ENCODE data around the gene CD2BP2.

Gene CD2BP2

DNA sequence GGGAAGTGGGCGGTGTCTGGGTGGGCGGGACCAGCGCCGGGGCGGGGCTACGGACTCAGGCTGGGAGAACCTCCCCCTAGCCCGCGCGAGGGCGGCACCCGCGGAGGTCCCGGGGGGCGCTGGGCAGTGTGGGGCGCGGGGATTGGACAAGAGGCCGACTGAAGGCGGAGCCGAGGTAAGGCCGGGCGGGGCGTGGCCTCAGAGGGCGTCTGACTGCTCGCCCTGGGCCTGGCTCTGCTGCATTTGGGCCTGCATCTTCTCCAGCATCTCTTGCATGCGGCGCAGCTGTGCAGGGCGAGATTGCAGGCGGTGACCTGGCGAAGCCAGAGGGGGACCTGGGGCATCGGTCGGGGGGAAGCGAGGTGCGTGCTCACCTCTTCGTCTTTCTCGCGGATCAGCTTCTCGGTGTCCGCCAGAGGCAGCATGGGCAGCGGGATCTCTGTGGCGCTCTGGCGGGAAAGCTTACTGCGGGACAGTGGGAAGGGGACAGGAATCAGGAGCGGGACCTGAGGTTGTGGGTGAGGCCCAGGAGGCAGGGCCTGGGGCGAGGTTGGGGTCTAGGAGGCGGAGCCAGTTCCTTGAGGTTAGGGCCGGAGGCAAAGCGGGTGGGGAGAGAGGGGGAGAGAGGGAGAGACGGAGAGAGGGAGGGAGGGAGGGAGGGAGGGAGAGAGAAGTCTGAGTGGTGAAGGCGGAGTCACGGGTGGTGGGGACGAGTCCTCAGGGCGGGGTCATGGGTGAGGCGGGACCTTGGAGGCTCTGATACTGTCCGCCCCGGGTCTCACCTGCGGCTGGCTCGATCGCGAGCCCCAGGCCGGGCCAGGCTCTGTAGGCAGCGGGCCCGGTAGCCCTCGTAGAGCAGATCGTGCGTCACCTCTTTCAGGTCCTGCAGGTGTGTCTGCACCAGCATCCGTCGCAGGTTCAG is 23.4 kb upstream of the CD2BP2 start:
- DNase-seq = peak; percentile 97 to 99

GRCh38 chr16:30377812-30378235 is 22.7 kb upstream of the CD2BP2 start:
- DNase-seq = peak; percentile 84 to 85

DNA sequence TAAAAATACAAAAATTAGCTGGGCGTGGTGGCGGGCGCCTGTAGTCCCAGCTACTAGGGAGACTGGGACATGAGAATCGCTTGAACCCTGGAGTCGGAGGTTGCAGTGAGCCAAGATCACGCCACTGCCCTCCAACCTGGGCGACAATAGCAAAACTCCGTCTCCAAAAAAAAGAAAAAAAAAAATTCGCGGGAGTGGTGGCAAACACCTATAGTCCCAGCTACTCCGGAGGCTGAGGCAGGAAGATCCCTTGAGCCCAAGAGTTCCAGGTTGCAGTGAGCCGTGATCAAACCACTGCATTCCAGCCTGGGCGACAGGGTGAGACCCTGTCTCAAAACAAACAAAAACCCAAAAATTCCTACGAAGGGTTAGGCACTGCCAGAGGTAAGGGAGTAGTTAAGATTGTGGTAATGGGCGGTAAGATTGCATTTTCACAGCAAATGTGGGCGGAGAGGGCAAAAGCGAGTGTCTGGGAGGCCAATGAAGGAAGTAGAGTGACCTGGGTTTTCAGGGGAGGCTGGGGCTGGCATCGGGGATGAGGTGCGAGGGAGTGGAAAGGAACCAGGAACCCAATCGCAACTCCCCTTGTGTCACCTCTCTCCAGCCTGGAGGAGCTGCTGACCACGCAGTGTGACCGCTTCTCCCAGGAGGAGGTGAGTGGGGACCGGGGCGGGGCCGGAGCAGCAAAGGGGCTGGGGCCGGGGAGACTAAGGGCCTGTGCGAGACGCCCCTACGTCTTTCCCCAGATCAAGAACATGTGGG is 22.1 kb upstream of the CD2BP2 start:
- no peak for DNase-seq

DNA sequence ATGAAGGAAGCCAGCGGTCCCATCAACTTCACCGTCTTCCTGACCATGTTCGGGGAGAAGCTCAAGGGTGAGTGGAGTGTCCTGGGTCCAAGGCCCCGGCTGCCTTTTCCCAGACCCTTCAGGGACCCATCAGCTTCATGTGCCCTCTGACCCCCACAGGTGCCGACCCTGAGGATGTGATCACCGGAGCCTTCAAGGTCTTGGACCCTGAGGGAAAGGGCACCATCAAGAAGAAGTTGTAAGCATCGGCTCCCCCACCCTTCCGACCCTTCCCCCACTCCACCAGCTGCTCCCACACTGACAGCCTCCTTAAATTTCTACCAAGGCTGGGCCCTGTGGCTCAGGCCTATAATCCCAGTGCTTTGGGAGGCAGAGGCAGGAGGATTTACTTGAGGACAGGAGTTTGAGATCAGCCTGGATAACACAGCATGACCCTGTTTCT is 21.4 kb upstream of the CD2BP2 start:
- peak in 1 of 2 experiments; percentile 33 for DNase-seq

DNA sequence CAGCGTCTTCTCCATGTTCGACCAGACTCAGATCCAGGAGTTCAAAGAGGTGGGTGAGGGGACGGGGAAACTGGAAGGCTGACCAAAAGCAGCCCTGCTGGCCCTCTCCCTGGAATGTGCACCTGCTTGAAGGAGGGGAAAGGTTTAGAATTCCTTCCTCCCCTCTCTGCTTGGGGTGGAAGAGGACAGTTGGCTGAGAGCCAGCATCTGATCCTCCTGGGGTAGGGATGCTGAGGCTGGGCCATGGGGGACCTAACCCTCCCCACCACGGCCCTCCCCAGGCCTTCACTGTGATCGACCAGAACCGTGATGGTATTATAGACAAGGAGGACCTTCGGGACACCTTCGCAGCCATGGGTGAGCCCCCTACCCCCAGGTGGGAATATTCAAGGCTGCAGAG is 20.8 kb upstream of the CD2BP2 start:
- no peak for DNase-seq

- no peak for DNase-seq
Measured at GRCh38 chr16:30374538-30374937, 19.4 kb upstream of the CD2BP2 start, which contains the start of gene MYL11. TSS of gene MYL11 (plus strand) at chr16:30374802. CDS start at chr16:30374858, 56 bp downstream.

DNA sequence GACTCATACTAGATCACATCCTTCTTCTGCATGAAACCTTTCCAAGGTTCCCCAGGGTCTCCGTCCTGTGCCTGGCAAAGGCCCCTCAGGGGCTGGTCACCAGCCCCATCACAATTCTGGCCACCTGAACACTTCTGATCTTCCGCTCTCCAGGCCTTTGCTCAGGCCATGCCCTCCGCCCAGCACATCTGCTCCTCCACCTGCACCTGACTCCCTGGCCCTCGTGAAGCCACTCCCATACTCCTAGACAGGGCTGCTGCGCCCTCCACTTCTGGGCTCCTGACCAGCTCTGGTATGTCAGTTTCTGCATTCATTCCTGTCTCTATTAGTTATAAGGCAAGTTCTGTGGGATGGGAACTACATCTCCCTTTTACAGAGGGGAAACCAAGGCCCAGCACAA is 17.6 kb upstream of the CD2BP2 start:
- no peak for DNase-seq

GRCh38 chr16:30372038-30372712 is 17.1 kb upstream of the CD2BP2 start:
- no peak for DNase-seq

DNA sequence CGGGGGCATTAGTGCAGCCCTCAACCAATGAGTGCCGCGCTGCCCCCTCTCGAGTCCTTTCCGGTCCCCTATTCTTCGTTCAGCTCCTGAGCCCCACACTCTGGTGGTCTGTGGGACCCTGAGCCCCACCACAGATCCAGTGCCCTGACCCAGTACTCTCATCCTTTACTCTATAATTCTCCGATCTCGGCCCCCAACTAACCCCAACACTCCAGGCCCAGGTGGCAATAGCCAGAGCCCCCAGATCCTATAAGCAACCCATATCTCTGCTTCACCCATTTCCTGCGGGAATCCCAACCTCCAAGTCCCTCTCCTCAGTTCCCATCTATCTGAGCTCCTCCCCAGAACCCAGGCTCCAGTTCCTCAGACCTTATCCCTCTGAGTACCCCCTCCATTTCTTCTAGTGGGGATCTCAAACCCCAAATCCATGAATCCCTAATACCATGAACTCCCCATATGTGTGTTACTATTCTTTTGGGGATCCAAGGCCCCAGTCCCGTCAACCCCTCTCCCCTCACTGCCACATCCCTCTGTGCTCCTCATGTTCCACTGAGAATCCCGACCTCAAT is 16.2 kb upstream of the CD2BP2 start:
- DNase-seq = no peak

- peak; percentile 100 for DNase-seq
Measured at GRCh38 chr16:30370456-30371247, 15.5 kb upstream of the CD2BP2 start, which contains the start of gene TBC1D10B. TSS of gene TBC1D10B (minus strand) at chr16:30370494. CDS start at chr16:30370183, 311 bp downstream.

DNA sequence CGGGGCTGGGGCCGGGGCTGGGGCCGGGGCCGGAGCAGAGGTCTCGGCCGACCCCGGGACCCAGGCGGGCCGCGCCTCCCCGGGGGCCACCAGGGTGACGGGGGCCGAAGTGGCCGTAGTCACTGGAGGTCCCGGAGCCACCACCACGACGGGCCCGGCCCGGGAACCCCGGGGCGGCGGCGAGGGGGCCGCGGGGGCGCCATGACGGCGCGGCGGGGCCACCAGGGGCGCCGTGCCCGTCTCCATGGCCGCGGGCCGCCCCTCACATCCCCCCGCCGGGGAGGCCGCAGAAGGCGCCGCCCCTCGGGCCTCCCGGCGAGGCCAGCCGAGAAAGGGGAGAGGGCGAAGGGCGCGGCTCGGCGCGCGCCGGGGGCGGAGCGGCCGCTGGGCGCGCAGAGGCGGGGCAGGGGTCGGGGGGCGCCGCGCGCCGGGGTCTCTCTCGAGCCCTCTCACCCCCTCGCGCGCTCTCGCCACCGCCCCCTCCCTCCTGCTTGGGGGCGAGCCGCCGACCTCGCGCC is 14.9 kb upstream of the CD2BP2 start:
- no peak for DNase-seq

DNA sequence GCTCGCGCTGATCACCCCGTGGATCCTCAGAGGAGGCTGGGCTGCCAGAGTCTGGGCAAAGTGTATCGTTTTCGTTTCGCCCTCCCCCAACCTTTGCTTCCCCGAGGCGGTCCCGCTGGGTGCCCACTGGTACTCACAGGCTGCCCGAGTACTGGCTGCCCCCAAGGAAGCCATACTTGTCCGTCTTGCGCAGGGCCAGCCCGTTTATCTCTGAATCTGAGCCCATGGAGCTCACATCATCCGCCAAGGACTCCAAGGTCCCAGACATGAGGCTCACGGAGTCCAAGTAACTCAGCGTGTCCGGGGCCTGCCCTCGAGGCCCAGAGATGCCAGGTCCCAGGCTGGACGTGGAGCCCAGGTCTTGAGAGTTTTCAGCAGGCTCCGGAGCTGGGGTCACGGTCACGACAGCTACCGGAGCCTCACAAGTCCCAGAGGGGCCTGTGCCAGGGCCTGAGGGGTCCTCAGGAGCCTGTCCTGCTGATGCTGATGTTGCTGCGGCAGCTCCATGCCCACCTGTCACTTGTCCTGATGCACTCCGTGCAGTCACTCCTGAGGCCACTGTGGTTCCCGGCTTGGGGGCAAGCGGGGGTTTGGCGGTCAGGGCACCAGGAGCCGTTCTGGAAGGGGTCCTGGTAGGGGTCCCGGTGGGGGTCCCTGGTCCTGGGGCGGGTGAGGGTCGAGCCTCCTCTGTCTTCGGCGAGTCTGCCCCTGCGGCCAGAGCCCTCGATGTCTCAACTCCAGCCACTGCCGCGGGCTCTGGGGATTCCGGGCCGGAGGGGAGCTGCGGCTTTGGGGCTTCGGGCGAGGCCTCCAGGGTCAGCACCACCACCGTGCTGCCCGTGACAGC is 14.2 kb upstream of the CD2BP2 start:
- peak in 1 of 2 experiments; percentile 51 for DNase-seq

GRCh38 chr16:30368792-30369090 is 13.6 kb upstream of the CD2BP2 start:
- DNase-seq = no peak

- DNase-seq = no peak
Measured at GRCh38 chr16:30368122-30368791, 13.1 kb upstream of the CD2BP2 start.

DNA sequence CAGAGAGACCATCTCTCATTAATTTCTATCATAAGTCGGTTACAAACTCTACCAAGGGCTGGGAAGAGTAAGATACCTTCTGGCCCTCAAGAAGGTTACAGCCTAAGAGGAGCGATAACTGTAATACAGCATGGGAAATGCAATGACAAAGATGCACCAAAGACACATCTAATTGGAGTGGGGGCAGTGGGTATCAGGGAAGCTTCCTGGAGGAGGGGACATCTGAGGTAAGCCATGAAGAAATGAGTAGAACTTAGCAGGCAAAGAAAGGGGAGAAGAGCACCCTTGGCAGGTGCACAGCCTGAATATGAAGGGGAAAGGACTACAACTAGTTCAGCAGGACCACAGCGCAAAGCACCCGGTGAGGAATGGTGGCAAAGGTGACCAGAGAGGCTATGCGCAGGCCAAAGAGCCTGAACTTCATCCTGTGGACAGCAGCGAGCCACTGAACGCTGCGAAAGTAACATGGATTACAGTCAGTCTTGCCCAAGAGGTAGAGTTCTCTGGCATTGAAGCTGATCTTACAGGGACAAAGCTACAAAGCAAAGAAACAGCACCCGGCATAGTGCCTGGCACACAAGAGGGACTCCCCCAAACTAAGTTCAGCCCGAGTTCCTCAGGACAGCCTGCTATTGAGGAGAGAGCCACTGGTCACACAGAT is 12.4 kb upstream of the CD2BP2 start:
- DNase-seq = no peak

DNA sequence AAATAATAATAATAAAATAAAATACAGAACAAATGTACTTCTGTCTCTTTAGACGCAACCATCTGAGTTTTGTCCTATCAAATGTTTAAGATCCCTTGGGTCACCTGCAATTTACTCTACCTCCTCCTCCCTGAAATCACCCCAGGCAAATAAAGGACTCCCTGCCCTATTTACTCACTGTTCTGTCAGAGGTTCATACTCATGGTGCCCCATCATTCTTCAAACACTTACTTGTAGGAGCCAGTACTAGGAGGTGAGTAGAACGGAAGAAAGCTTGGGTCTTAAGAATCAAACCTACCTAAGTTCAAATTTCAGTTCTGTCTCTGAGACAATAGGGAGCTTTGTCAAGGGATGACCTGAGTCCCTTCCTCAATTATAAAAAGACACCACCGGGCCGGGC is 11.4 kb upstream of the CD2BP2 start:
- no peak for DNase-seq

- DNase-seq = no peak
Measured at GRCh38 chr16:30365200-30365599, 10.1 kb upstream of the CD2BP2 start.

DNA sequence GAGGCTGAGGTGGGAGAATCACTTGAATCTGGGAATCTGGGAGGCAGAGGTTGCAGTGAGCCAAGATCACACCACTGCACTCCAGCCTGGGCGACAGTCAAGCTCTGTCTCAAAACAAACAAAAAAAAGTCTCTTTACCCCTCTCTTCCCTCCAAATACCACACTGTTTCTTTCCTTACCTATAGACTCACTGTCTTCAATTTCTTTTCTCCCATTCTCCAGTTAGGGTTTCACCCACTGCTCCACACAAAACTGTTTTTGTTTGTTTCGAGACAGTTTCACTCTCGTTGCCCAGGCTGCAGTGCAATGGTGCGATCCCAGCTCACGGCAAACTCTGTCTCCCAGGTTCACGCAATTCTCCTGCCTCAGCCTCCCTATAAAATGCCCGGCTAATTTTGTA is 6.1 kb upstream of the CD2BP2 start:
- no peak for DNase-seq

DNA sequence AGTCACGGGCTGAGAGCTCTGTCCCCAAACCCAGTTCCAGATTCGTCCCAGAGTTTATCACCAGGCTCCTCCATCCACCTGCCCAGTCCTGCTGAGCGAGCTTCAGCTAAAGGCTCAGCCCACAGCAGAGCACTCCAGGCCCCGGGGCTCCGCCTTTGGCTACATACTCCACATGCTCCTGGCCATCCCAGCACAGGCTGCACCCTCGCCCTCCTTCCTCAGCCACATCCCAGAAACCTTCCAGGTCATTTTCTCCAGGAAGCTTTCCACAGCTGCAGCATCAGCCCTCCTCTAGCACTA is 4.7 kb upstream of the CD2BP2 start:
- no peak for DNase-seq

Measured in NCI-H524 (cell line).